ENCODE data around the gene RPLP2.

GRCh38 chr11:826227-826621 is 16.5 kb downstream of the RPLP2 start:
- TF ChIP-seq EZH2 (IDR thresholded peaks at IDR 0.05; ENCODE audit: insufficient read depth, poor library complexity, severe bottlenecking) (no peak), EZH2phosphoT487 (IDR thresholded peaks at IDR 0.05; ENCODE audit: insufficient read depth, low read depth) (no peak)

All from GM23248 (cell line).